ENCODE data around the gene TMIE.

Gene TMIE

GRCh38 chr3:46666453-46666845, 34.7 kb upstream of the TMIE start:
- no peak for DNase-seq (ENCODE audit: extremely low read depth, low read depth)
- TF ChIP-seq, protein P1, sequence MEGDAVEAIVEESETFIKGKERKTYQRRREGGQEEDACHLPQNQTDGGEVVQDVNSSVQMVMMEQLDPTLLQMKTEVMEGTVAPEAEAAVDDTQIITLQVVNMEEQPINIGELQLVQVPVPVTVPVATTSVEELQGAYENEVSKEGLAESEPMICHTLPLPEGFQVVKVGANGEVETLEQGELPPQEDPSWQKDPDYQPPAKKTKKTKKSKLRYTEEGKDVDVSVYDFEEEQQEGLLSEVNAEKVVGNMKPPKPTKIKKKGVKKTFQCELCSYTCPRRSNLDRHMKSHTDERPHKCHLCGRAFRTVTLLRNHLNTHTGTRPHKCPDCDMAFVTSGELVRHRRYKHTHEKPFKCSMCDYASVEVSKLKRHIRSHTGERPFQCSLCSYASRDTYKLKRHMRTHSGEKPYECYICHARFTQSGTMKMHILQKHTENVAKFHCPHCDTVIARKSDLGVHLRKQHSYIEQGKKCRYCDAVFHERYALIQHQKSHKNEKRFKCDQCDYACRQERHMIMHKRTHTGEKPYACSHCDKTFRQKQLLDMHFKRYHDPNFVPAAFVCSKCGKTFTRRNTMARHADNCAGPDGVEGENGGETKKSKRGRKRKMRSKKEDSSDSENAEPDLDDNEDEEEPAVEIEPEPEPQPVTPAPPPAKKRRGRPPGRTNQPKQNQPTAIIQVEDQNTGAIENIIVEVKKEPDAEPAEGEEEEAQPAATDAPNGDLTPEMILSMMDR (IDR thresholded peaks at IDR 0.05; ENCODE audit: low read depth, low read length), result no peak

DNA sequence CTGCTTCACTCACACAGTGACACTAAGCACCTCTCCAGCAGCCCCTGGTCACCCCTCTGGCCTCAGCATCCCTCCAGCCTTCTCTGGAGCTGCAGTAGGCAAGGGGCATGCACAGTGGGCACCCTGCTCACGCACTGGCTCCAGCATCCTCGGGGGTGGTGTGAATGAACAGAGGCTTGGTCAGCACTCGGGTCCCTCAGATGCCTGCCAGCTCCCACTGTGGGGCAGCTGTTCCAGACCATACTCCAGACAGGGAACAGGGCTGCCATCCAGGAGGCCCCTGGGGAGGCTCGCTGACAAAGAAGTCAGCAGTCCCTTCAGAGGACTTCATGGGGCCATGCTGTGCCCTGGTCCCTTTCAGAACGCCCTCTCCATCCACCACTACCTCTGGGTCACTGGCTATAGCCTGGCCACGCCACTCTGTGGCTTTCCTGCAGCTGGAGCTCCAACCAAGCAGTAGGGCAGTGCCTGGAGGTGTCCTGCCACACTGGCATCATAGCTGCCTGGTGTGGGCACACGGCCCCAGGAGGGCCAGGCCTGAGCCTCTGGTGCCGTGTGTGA, 34.1 kb upstream of the TMIE start:
- DNase-seq (ENCODE audit: extremely low read depth, low read depth), result no peak
- TF ChIP-seq, protein P1 (IDR thresholded peaks at IDR 0.05; ENCODE audit: low read depth, low read length), result no peak

DNA sequence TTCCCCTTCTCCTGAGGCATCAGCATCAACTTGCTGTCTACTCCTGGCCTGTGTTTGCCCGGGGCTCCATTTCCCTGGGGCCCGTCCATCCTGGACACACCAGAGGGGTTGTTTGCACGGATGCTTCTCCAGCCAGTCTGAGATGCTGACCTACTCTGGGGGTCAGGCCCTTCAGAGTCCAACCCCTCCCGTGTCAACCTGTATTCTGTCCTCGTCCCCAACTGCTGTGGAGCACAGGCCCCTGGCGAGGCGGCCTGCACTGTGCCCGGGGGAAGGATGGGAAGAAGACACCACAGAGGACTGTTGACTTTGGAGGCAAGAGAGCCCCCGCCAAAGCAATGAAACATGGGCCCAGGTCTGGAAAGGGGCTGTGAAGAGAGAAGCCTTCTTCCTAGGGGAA, 33.5 kb upstream of the TMIE start:
- TF ChIP-seq, protein P1 (IDR thresholded peaks at IDR 0.05; ENCODE audit: low read depth, low read length), result no peak

GRCh38 chr3:46668116-46668515, 33.1 kb upstream of the TMIE start:
- no peak for DNase-seq (ENCODE audit: extremely low read depth, low read depth)
- TF ChIP-seq, protein P1 (IDR thresholded peaks at IDR 0.05; ENCODE audit: low read depth, low read length), result no peak

More for the DNA sequence above, 33.5 kb upstream of the TMIE start:
- DNase-seq (ENCODE audit: extremely low read depth, low read depth), result no peak

GRCh38 chr3:46668591-46668990, 32.6 kb upstream of the TMIE start:
- no peak for DNase-seq (ENCODE audit: extremely low read depth, low read depth)
- TF ChIP-seq, protein P1 (IDR thresholded peaks at IDR 0.05; ENCODE audit: low read depth, low read length), result no peak

- no peak for DNase-seq (ENCODE audit: extremely low read depth, low read depth)
- TF ChIP-seq, protein P1 (IDR thresholded peaks at IDR 0.05; ENCODE audit: low read depth, low read length), result no peak
Measured at GRCh38 chr3:46669191-46669999, 31.8 kb upstream of the TMIE start.

All from AG09319 (cell line).